AG04449 (cell line): ENCODE data around the gene FLT3LG.

Experiments used
- CTCF ChIA-PET: fragments of 350-600 bp; formaldehyde crosslinking; extraction: SDS; loops from one replicate; lab custom pipeline; 2021; ENCODE audit warnings: antibody characterized with exemption; lab: Yijun Ruan, JAX
- POLR2A ChIA-PET: fragments of 400-600, 350-600 bp; formaldehyde crosslinking; extraction: SDS; loops from one replicate; lab custom pipeline; 2020; ENCODE audit warnings: antibody characterized with exemption, inconsistent platforms; lab: Yijun Ruan, JAX
- DNase-seq: peaks from one replicate; pipeline ENCODE4 v3.0.0-alpha.2; 2010; ENCODE audit warnings: low read depth, low spot score
- H3K4me3 ChIP-seq: 2 replicates; pipeline ENCODE4 v1.5.1; 2011; ENCODE audit warnings: low read depth, mild to moderate bottlenecking, control low read depth, low read length
- TF ChIP-seq, protein P1 (sequence below): IDR thresholded peaks from one replicate; pipeline ENCODE4 v1.5.1; 2011; ENCODE audit warnings: mild to moderate bottlenecking, moderate library complexity, low read length, control low read depth, inconsistent platforms; ENCODE audit not compliant: insufficient read depth; ENCODE audit errors: missing control alignments

The FLT3LG gene

DNA sequence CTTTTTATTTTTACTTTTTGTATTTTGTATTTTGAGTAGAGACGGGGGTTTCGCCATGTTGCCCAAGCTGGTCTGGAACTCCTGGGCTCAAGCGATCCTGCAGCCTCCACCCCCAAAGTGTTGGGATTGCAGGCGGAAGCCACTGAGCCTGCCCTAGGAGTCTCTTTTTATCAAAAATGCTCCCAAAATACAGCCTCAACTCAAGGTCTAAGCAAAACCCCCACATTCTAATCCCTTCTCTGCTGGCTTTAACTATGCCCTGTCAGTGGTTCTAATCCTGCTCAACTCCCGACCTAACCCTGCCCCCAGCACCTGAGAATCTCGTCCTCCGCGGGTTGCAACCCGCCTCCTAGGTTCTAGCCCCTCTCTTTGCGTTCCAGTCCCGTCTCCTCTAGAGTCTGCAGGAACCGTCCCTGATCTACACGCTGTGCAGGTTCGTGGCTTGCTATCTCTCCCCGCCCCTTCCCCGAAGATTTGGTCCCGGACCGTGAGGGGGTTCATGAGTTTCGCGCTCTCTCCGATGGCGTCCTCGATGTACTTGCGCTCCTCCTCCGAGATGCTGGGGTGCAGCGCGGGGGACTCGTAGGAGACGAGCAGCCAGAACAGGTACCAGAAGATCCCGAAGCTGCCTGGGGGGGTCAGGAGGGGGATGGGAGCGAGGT lies 40.6 kb upstream of the FLT3LG start:
- POLR2A ChIA-PET, result no interaction called here
- no peak overlapping the region for H3K4me3 ChIP-seq
- DNase-seq, result no peak
- CTCF ChIA-PET, result interaction anchor here (1.0 kb wide), 2 partner anchors 10 to 39 kb away, joined by 3 read pairs; no protein-coding TSS in a partner anchor
- TF ChIP-seq, protein P1, sequence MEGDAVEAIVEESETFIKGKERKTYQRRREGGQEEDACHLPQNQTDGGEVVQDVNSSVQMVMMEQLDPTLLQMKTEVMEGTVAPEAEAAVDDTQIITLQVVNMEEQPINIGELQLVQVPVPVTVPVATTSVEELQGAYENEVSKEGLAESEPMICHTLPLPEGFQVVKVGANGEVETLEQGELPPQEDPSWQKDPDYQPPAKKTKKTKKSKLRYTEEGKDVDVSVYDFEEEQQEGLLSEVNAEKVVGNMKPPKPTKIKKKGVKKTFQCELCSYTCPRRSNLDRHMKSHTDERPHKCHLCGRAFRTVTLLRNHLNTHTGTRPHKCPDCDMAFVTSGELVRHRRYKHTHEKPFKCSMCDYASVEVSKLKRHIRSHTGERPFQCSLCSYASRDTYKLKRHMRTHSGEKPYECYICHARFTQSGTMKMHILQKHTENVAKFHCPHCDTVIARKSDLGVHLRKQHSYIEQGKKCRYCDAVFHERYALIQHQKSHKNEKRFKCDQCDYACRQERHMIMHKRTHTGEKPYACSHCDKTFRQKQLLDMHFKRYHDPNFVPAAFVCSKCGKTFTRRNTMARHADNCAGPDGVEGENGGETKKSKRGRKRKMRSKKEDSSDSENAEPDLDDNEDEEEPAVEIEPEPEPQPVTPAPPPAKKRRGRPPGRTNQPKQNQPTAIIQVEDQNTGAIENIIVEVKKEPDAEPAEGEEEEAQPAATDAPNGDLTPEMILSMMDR, result no peak

DNA sequence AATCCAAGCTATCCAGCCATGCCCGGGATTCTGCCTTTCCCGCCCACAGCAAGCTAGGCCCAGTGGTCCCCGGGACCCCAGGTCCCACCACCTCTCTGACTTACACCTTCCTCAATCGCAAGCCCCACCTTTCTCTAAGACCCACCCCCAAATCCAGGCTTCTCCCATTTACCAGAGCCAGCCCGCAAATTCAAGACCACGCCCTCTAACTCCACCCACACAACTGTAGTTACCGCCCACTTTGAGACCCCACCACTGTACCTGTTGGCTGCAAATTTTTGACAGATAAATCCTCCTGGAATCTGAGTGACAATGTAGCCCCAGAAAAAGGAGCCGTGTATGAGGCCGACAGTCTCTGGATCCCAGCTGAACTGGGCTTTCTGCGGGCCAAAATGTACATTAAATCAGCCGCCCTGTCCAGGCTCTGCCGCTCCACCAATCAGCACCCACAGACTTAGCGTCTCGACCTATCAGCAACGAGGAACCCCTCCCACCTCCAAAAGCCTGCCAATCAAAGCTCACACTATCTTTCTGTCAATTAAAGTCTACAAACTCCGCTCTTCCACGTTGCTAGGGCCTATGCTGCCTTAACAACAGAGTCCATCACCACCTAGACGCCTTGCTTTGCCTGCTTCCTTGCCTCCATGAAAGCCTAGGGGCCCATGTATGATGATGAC lies 39.0 kb upstream of the FLT3LG start:
- CTCF ChIA-PET, result interaction anchor here (2.1 kb wide), 1 partner anchor 10 kb away, joined by 9 read pairs; no protein-coding TSS in a partner anchor
- DNase-seq, result no peak
- POLR2A ChIA-PET, result no interaction called here
- H3K4me3 ChIP-seq, result no peak overlapping the region
- TF ChIP-seq, protein P1, result no peak

- ChIA-PET CTCF (interaction anchor here (1.7 to 2.1 kb wide), 2 partner anchors 9 to 15 kb away, joined by 3 to 9 read pairs; no protein-coding TSS in a partner anchor), POLR2A (no interaction called here)
- TF ChIP-seq, protein P1, result no peak
Measured at GRCh38 chr19:49435670-49436069, 38.3 kb upstream of the FLT3LG start.

DNA sequence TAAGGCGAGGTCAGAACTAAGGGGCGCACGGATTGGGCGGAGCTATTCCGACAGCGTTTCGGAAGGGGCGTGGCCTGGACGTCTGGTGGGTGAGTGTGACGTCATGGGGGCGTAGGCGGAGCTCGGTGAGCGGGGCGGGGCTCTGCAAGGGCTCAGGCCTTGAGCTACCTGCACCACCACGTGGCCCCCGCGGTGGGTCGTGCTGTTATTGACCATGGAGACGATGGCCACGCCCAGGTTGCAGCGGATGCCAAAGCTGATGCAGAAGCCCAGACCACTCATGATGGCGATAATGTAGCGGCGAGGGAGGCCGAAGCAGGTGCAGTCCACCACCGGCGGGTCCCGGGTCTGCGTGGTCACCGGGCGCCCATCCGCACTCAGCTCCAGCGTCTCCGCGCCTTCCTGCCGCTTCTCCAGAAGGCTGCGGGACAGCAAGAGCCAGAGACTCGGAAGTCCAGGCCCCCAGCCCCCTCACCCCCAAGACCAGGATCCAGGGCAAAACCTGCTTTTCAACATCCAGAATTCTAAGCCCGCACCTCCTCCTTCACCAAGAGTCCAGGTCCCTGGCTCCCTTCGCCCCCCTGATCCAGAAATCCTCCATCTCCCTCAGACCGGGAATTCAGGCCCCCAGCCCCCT lies 37.5 kb upstream of the FLT3LG start:
- TF ChIP-seq, protein P1, result no peak
- ChIA-PET CTCF (interaction anchor here (0.9 to 2.1 kb wide), 3 partner anchors 9 to 45 kb away, joined by 3 to 9 read pairs (median 5); no protein-coding TSS in a partner anchor), POLR2A (no interaction called here)
- DNase-seq, result no peak
- no peak overlapping the region for H3K4me3 ChIP-seq

More at GRCh38 chr19:49435670-49436069, 38.3 kb upstream of the FLT3LG start:
- no peak for DNase-seq
- H3K4me3 ChIP-seq, result no peak overlapping the region

DNA sequence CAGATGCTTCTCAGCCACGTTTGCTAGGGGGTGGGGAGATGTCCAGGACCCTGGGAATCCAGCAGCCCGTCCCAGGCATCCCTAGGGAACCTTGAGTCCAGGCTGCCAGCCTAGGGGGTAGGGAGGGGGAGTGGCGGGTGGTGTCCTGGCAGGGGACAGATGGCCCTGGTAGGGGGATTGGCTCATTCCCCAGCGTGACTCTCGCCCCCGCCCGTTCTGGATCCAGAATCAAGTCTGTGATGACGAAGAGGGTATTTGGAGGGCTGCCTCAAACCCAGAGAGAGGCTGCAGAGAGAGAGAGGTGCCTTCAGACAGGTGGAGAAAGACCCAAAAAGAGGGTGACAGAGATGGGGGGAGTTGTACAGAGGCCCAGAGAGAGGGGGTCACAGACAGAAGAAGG lies 36.8 kb upstream of the FLT3LG start:
- TF ChIP-seq, protein P1, result no peak
- ChIA-PET CTCF (interaction anchor here (0.9 to 1.7 kb wide), 2 partner anchors 17 to 46 kb away, joined by 3 to 5 read pairs; no protein-coding TSS in a partner anchor), POLR2A (no interaction called here)
- no peak for DNase-seq
- H3K4me3 ChIP-seq, result no peak overlapping the region

DNA sequence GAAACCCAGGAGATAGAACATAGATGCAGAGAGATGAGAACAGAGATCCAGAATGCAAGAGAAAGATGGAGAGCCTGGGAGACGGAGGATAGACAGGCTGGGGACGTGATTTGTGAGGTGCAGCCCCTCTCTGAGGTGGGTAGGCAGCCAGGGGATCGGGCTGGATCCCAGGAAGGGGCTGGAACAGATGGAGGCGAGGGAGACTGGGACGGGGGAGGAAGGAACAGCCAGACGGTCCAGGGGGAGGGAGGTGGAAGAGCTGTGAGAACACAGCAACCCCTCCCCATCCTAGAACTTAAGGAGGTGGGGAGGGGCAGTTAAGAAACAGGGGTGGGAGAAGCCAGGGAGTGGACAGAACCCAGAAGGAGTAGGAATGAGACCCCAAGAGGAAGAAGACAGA lies 35.8 kb upstream of the FLT3LG start:
- TF ChIP-seq, protein P1, result no peak
- no peak for DNase-seq
- H3K4me3 ChIP-seq, result no peak overlapping the region
- CTCF ChIA-PET, result no interaction called here
- POLR2A ChIA-PET, result no interaction called here
